GM23338 (cell line): Measurements from ENCODE around the gene PROX1.

Experiments
- CREB1 ChIP-seq: fragments of 250-450 bp; sonication (Bioruptor Pico); IDR thresholded peaks from 2 replicates; pipeline ENCODE4 v1.5.0; 2020; ENCODE audit warnings: low read depth, mild to moderate bottlenecking, moderate library complexity
- EZH2 ChIP-seq: fragments of 200-600 bp; sonication (generic); IDR thresholded peaks from one replicate; pipeline ENCODE4 v1.8.0; 2017; ENCODE audit warnings: antibody characterized with exemption, mild to moderate bottlenecking, low read depth; ENCODE audit not compliant: unreplicated experiment
- EZH2phosphoT487 ChIP-seq: fragments of 200-600 bp; sonication (generic); IDR thresholded peaks from one replicate; pipeline ENCODE4 v1.8.1; 2018; ENCODE audit warnings: antibody characterized with exemption; ENCODE audit not compliant: unreplicated experiment
- JUNB ChIP-seq: IDR thresholded peaks from one replicate; pipeline ENCODE4 v1.6.1; 2016; ENCODE audit warnings: antibody characterized with exemption; ENCODE audit not compliant: unreplicated experiment
- NANOG ChIP-seq: IDR thresholded peaks from 2 replicates; pipeline ENCODE4 v1.6.1; 2016; ENCODE audit warnings: antibody characterized with exemption, borderline replicate concordance
- POLR2AphosphoS5 ChIP-seq: IDR thresholded peaks from 2 replicates; pipeline ENCODE4 v1.6.1; 2016; ENCODE audit warnings: antibody characterized with exemption, low read depth
- STAT1 ChIP-seq: IDR thresholded peaks from one replicate; pipeline ENCODE4 v1.6.1; 2016; ENCODE audit warnings: antibody characterized with exemption; ENCODE audit not compliant: unreplicated experiment
- ZNF114 ChIP-seq: fragments of 250-450 bp; sonication (Bioruptor Pico); IDR thresholded peaks from 2 replicates; pipeline ENCODE4 v1.5.0; 2020; ENCODE audit warnings: mild to moderate bottlenecking, moderate library complexity
- ZNF331 ChIP-seq: fragments of 250-450 bp; sonication (Bioruptor Pico); IDR thresholded peaks from 2 replicates; pipeline ENCODE4 v1.5.0; 2020; ENCODE audit warnings: low read depth, mild to moderate bottlenecking, moderate library complexity
- ZNF462 ChIP-seq: fragments of 250-450 bp; sonication (Bioruptor Pico); IDR thresholded peaks from 2 replicates; pipeline ENCODE4 v1.5.0; 2020; ENCODE audit warnings: mild to moderate bottlenecking, moderate library complexity
- TF ChIP-seq, protein P1 (sequence below): IDR thresholded peaks from one replicate; pipeline ENCODE4 v1.6.1; 2018; ENCODE audit warnings: antibody characterized with exemption; ENCODE audit not compliant: unreplicated experiment
- TF ChIP-seq, protein P2 (sequence below), 2 experiments: fragments of 200-600 bp in 1 of 2; sonication (generic) in 1 of 2; conservative IDR thresholded peaks; 2 replicates each; pipeline versions ENCODE4 v1.5.1 to v1.6.1; 2016 to 2017; ENCODE audit warnings: antibody characterized with exemption in 2 of 2, low read depth in 2 of 2, mild to moderate bottlenecking in 2 of 2, moderate library complexity in 1 of 2
- TF ChIP-seq, protein P3 (sequence below): IDR thresholded peaks from 2 replicates; pipeline ENCODE4 v1.6.1; 2016; ENCODE audit warnings: antibody characterized with exemption

DNA sequence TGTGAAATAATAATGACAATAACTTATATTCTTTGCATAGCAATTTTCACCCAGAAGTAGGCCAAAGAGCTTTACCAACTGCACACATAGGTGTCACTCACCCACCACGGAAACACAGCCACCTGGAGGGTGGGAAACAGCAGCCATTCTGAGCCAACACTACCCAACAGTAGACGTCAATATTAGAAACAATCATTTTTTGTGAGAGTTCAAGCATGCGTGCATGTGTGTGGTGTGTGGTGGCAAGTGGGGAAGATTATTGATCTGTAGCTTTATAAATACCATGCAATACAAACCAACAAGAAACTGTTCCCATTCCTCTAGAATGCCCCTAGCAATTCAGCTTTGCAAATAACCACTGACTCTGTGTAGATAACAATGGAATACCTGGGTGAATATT lies 19.1 kb downstream of the PROX1 start:
- TF ChIP-seq EZH2 (no peak), EZH2phosphoT487 (no peak), JUNB (no peak), POLR2AphosphoS5 (no peak), CREB1 (CRISPR knock-in tag) (no peak), ZNF331 (CRISPR knock-in tag) (no peak), NANOG (no peak), ZNF114 (CRISPR knock-in tag) (no peak), ZNF462 (no peak), STAT1 (no peak)
- TF ChIP-seq, protein P1, sequence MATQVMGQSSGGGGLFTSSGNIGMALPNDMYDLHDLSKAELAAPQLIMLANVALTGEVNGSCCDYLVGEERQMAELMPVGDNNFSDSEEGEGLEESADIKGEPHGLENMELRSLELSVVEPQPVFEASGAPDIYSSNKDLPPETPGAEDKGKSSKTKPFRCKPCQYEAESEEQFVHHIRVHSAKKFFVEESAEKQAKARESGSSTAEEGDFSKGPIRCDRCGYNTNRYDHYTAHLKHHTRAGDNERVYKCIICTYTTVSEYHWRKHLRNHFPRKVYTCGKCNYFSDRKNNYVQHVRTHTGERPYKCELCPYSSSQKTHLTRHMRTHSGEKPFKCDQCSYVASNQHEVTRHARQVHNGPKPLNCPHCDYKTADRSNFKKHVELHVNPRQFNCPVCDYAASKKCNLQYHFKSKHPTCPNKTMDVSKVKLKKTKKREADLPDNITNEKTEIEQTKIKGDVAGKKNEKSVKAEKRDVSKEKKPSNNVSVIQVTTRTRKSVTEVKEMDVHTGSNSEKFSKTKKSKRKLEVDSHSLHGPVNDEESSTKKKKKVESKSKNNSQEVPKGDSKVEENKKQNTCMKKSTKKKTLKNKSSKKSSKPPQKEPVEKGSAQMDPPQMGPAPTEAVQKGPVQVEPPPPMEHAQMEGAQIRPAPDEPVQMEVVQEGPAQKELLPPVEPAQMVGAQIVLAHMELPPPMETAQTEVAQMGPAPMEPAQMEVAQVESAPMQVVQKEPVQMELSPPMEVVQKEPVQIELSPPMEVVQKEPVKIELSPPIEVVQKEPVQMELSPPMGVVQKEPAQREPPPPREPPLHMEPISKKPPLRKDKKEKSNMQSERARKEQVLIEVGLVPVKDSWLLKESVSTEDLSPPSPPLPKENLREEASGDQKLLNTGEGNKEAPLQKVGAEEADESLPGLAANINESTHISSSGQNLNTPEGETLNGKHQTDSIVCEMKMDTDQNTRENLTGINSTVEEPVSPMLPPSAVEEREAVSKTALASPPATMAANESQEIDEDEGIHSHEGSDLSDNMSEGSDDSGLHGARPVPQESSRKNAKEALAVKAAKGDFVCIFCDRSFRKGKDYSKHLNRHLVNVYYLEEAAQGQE: no peak
- TF ChIP-seq, protein P2, sequence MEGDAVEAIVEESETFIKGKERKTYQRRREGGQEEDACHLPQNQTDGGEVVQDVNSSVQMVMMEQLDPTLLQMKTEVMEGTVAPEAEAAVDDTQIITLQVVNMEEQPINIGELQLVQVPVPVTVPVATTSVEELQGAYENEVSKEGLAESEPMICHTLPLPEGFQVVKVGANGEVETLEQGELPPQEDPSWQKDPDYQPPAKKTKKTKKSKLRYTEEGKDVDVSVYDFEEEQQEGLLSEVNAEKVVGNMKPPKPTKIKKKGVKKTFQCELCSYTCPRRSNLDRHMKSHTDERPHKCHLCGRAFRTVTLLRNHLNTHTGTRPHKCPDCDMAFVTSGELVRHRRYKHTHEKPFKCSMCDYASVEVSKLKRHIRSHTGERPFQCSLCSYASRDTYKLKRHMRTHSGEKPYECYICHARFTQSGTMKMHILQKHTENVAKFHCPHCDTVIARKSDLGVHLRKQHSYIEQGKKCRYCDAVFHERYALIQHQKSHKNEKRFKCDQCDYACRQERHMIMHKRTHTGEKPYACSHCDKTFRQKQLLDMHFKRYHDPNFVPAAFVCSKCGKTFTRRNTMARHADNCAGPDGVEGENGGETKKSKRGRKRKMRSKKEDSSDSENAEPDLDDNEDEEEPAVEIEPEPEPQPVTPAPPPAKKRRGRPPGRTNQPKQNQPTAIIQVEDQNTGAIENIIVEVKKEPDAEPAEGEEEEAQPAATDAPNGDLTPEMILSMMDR (conservative IDR thresholded peaks at IDR 0.05; ENCODE audit: low read depth in 2 of 2): peak in 1 of 2 experiments; percentile 12; a peak in 1 of 4 replicates
- TF ChIP-seq, protein P3, sequence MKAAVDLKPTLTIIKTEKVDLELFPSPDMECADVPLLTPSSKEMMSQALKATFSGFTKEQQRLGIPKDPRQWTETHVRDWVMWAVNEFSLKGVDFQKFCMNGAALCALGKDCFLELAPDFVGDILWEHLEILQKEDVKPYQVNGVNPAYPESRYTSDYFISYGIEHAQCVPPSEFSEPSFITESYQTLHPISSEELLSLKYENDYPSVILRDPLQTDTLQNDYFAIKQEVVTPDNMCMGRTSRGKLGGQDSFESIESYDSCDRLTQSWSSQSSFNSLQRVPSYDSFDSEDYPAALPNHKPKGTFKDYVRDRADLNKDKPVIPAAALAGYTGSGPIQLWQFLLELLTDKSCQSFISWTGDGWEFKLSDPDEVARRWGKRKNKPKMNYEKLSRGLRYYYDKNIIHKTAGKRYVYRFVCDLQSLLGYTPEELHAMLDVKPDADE: no peak
